NCI-H1694 treated with DMSO at 0.1 percent for 48 hours (cell line): Measurements from ENCODE around the gene RAB1A.
A peak's percentile ranks its signal among the peaks of the same experiment; 100 is the strongest.

Experiments used
- DNase-seq: peaks from one replicate; lab custom pipeline; 2025; lab: John Stamatoyannopoulos, UW

RAB1A gene

GRCh38 chr2:65061146-65061909 lies 68.6 kb downstream of the RAB1A start:
- no peak for DNase-seq

GRCh38 chr2:65059071-65059470 lies 70.8 kb downstream of the RAB1A start:
- no peak for DNase-seq

- DNase-seq, result no peak
Measured at GRCh38 chr2:65057391-65058052, 72.4 kb downstream of the RAB1A start.

- peak; percentile 9 for DNase-seq
Measured at GRCh38 chr2:65057054-65057375, 72.9 kb downstream of the RAB1A start.

GRCh38 chr2:65056215-65057053 lies 73.5 kb downstream of the RAB1A start, which contains the start of gene CEP68:
Gene CEP68, plus strand, starts transcription at chr2:65056416. Its CDS starts 13,029 bp downstream, at chr2:65069445.
- peak; percentile 92 for DNase-seq

- DNase-seq, result no peak
Measured at GRCh38 chr2:65055422-65056214, 74.3 kb downstream of the RAB1A start.

- no peak for DNase-seq
Measured at GRCh38 chr2:65054749-65055421, 75.0 kb downstream of the RAB1A start.

- no peak for DNase-seq
Measured at GRCh38 chr2:65053199-65053598, 76.7 kb downstream of the RAB1A start.

GRCh38 chr2:65050931-65051330 lies 79.0 kb downstream of the RAB1A start:
- DNase-seq, result no peak

GRCh38 chr2:65049010-65049639 lies 80.8 kb downstream of the RAB1A start:
- no peak for DNase-seq

GRCh38 chr2:65046633-65047407 lies 83.1 kb downstream of the RAB1A start:
- DNase-seq, result no peak

GRCh38 chr2:65045651-65046050 lies 84.3 kb downstream of the RAB1A start:
- DNase-seq, result no peak

GRCh38 chr2:65044097-65044735 lies 85.7 kb downstream of the RAB1A start:
- no peak for DNase-seq

GRCh38 chr2:65043001-65043400 lies 86.9 kb downstream of the RAB1A start:
- DNase-seq, result no peak

- DNase-seq, result peak; percentile 77
Measured at GRCh38 chr2:65040400-65041261, 89.3 kb downstream of the RAB1A start.

- DNase-seq, result no peak
Measured at GRCh38 chr2:65039640-65040039, 90.3 kb downstream of the RAB1A start.

- no peak for DNase-seq
Measured at GRCh38 chr2:65037178-65037577, 92.7 kb downstream of the RAB1A start.
